ENCODE data around the gene UROC1.

DNA sequence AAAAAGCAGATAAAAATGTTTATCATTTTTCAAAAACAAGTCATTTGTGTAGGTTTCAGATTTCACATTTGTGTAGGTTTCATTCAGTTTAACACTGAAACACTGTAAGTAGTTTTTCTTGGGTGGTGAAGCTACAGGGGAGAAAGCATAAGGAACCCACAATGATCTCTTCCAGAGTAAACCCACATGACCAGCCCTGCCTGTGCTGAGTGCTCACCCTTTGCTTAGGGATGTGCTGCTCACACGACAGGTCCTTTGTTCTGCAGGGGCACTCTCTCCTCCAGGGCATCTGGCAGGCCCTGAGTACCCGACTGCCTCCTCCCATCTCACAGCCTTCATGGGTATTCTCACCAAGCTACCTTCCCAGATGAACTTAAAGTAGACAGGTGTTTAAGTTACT lies 70.8 kb downstream of the UROC1 start:
- TF ChIP-seq ZNF274 (IDR thresholded peaks at IDR 0.05; ENCODE audit: low read depth, low read length) (no peak), YY1 (IDR thresholded peaks at IDR 0.05; ENCODE audit: insufficient read depth, insufficient read length) (no peak)

Data from NT2/D1 (cell line).